ENCODE results near the gene SLC7A7. TPM values are rescaled to one million over a fixed set of nuclear protein-coding genes. Genes with fewer than 3 reads are reported as not detected.
"Not testable (repeated sequence)": the region's sequence is repeated elsewhere in the genome, so short reads cannot be mapped to it uniquely, and the experiment has no call there.

The SLC7A7 gene
- total RNA-seq, 1 donor from 2014 or later = 9.7 TPM

DNA sequence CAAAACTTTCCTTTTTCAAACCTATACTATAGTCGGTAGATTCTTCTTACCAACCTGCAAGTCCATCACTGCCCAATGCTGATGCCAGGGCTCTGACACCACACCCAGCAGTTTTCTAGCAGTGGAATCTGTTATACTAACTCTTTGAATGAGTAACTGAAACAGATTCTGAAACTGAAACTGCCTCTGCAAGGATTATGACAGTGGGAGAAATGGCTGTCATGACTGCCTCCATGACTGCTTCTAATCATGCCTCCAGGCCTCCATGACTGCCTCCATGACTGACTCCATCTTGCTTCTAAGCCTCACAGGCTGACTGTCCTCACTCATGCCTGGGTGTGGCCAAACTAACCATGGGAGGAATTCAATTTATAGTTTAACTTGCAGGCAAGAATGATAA lies 78.2 kb downstream of the SLC7A7 start:
- no peak for DNase-seq (ENCODE audit: low spot score)
- intact Hi-C loops (cut with DNase I) = loop anchor here (5.0 kb wide), 1 partner anchor 1530 kb away; no protein-coding TSS in a partner anchor
- no peak for ATAC-seq

DNA sequence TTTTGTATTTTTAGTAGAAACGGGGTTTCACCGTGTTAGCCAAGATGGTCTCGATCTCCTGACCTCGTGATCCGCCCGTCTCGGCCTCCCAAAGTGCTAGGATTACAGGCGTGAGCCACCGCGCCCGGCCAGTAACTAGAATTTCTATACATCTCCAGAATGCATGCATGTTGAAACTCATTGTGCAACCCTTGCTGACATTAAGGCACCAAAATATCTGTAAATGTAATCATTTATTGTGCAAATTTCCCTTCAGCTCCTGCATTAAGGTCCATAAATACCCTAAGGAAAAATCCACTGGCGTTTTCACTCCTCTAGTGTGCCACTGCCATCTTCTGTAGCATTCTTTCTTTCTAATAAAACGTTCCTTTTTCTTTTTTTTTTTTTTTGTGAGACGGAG lies 78.9 kb downstream of the SLC7A7 start:
- ATAC-seq; DNase-seq (ENCODE audit: low spot score): not testable (repeated sequence)
- intact Hi-C loops (cut with DNase I) = loop anchor here (5.0 kb wide), 1 partner anchor 1529 kb away; no protein-coding TSS in a partner anchor

DNA sequence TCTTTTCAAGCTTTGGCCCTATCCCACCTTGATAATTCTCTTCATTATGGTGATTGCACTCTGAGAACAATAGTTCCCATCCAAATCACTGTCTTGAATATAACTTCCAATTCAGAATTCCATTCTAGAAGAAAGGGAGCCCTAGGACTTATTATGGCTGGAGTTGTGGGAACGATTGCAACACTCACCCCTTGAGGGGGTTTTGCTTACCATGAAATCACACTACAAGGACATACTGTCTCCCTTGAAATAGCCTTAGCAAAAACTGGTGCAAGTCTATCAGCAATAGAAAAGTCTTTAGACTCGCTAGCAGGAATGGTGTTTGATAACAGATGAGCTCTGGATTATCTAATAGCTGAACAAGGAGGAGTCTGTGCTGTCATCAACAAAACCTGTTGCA lies 80.1 kb downstream of the SLC7A7 start:
- intact Hi-C loops (cut with DNase I) = loop anchor here (5.0 kb wide), 1 partner anchor 1528 kb away; no protein-coding TSS in a partner anchor
- ATAC-seq (no peak), DNase-seq (ENCODE audit: low spot score) (no peak)

DNA sequence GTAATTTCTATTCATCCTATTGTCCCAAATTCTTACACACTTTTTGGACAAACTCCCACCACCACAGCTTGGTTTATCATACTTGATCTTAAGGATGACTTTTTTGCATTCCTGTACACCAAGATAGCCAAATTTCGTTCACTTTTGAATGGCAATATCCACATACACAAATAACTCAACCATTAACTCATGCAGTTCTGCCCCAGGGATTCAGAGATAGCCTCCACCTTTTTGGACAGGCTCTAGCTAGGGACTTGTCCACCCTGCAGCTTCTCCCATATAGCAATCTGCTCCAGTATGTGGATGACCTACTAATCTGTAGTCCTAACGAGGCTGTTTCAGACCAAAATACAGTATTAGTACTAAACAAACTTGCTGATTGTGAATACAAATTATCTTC lies 81.4 kb downstream of the SLC7A7 start:
- no peak for DNase-seq (ENCODE audit: low spot score)
- ATAC-seq = no peak
- intact Hi-C loops (cut with DNase I) = no loop called here

DNA sequence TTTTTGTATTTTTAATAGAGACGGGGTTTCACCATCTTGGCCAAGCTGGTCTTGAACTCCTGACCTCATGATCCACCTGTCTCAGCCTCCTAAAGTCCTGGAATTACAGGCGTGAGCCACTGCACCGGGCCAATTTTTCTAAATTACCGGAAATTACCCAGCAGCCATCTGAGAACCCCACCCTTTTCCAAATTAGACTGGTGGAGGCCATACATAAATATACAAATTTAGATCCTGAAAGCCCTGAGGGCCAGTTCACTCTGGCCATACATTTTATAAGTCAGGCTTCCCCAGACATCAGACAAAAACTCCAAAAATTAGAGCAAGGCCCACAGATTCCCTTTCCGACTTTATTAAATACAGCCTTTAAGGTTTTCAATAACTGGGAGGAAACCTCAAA lies 83.2 kb downstream of the SLC7A7 start:
- ATAC-seq; DNase-seq (ENCODE audit: low spot score); intact Hi-C loops (cut with DNase I): not testable (repeated sequence)

DNA sequence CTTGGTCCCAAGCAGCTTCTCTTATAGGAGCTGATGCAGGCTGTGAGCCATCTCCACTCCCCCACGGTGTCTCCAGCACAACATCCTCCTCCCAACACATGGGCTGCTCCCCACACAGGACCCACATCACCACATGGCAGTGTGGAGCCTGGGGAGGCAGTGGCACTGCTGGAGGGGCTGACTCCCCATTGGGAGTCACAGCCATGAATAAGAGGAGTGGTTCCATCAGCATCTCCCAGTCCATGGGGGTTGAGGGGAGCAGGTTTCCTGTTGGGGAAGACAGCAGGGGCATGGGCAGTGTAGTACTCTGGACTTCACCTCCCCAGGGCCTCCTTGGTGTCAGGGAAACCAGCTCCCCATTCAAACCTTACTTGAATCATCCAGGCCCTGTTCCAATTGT lies 89.2 kb downstream of the SLC7A7 start:
- intact Hi-C loops (cut with DNase I) = no loop called here
- DNase-seq (ENCODE audit: low spot score) = no peak
- no peak for ATAC-seq

DNA sequence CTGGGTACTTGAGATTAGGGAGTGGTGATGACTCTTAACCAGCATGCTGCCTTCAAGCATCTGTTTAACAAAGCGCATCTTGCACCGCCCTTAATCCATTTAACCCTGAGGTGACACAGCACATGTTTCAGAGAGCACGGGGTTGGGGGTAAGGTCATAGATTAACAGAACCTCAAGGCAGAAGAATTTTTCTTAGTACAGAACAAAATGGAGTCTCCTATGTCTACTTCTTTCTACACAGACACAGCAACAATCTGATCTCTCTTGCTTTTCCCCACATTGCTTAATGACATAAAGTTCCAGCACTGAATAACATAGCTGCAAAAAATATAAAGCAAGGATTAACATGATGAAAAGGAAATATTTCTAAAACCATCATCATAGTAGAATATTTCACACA lies 89.9 kb downstream of the SLC7A7 start:
- ATAC-seq; intact Hi-C loops (cut with DNase I); DNase-seq (ENCODE audit: low spot score): not testable (repeated sequence)

DNA sequence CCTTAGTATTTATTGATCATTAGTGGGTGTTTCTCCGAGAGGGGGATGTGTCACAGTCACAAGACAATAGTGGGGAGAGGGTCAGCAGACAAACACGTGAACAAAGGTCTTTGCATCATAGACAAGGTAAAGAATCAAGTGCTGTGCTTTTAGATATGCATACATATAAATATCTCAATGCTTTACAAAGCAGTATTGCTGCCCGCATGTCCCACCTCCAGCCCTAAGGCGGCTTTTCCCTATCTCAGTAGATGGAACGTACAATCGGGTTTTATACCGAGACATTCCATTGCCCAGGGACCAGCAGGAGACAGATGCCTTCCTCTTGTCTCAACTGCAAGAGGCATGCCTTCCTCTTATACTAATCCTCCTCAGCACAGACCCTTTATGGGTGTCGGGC lies 90.4 kb downstream of the SLC7A7 start:
- ATAC-seq; DNase-seq (ENCODE audit: low spot score); intact Hi-C loops (cut with DNase I): not testable (repeated sequence)

DNA sequence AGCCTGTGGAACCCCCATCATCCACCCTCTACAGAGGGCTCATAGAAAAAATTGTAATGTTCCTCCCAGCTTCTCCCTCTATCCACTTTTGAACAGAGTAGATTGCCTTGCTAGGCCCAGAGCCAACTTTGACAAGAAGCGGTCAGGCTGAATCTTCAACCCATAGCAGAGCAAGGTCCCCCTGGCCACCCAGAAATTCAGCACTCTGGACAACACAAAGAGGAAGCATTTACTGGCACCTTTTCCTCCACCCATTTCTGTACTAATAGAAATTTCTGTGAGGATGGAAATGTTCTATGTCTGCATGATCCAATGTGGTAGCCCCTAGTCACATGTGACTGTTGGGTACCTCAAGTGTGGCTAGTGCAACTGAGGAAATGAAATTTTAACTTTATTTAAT lies 91.4 kb downstream of the SLC7A7 start:
- intact Hi-C loops (cut with DNase I) = no loop called here
- ATAC-seq = no peak
- no peak for DNase-seq (ENCODE audit: low spot score)

Other genes with a start within 250 kb of the SLC7A7 start
- 163 TPM for gene DAD1, start 226.2 kb downstream of the SLC7A7 start, total RNA-seq
- gene ABHD4, start 217.1 kb downstream of the SLC7A7 start, total RNA-seq = 45.2 TPM
- gene OR6J1, start 171.1 kb downstream of the SLC7A7 start, total RNA-seq = not detected
- gene OXA1L, start 48.7 kb downstream of the SLC7A7 start, total RNA-seq = 62.8 TPM
- gene MRPL52, start 14.5 kb upstream of the SLC7A7 start, total RNA-seq = 34.0 TPM
- 138 TPM for gene MMP14, start 21.1 kb upstream of the SLC7A7 start, total RNA-seq
- 106 TPM for gene LRP10, start 56.3 kb upstream of the SLC7A7 start, total RNA-seq
- gene REM2, start 67.8 kb upstream of the SLC7A7 start, total RNA-seq = 0.62 TPM
- 87.3 TPM for gene RBM23, start 103.7 kb upstream of the SLC7A7 start, total RNA-seq
- gene PRMT5, start 113.9 kb upstream of the SLC7A7 start, total RNA-seq = 44.6 TPM
- gene HAUS4, start 141.7 kb upstream of the SLC7A7 start, total RNA-seq = 39.9 TPM
- gene AJUBA, start 167.1 kb upstream of the SLC7A7 start, total RNA-seq = 24.8 TPM
- 8.1 TPM for gene C14orf93, start 194.7 kb upstream of the SLC7A7 start, total RNA-seq
- 70.1 TPM for gene PSMB5, start 219.5 kb upstream of the SLC7A7 start, total RNA-seq
- not detected for gene PSMB11, start 226.8 kb upstream of the SLC7A7 start, total RNA-seq
- gene CDH24, start 242.1 kb upstream of the SLC7A7 start, total RNA-seq = 6.5 TPM

Measured in sciatic nerve (tissue), 2 donors.